ENCODE measurements around the gene CAPN12.

DNA sequence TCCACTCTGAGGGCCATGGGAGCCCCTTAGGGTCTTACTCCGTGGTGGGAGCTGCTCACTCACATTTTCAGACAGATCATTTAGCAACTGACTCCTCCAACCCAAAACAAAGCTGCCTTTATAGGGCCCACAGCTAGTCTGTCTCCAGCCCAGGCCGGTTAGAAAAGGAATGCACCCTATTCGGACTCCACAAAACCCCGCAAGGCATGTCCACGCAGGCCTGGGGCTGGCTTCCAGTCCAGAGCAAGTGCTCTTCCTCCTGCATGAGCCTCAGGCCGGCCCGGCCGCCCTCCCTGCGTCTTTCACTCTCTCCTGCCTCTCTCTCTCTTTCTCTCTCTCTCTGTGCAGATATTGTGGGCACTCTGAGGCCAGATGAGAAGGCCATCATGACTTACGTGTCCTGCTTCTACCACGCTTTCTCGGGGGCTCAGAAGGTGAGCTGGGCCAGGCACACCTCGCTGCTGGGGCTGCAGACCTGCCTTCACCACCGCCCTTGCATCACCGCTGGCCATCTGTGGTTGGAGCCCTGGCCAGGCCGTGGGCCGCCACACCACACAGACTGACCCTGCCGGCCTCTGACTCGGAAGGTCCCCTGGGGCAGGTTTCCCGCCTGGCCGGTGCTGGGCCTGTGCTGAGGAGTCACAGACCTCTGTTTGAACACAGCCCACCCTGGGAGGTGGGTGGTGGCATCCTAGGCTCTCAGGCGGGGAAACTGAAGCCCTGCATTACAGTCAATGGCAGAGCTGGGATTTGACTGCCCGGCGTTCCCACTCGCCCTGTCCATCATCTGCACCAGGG lies 33.1 kb downstream of the CAPN12 start:
- no peak for TF ChIP-seq CTCF (IDR thresholded peaks at IDR 0.05)
- TF ChIP-seq EP300 (IDR thresholded peaks at IDR 0.05): no peak
